ENCODE results near the gene OSMR. TPM values are rescaled to one million over a fixed set of nuclear protein-coding genes. Genes with fewer than 3 reads are reported as not detected.

The OSMR gene
- total and polyA plus RNA-seq, 2 experiments from 2014 or later: 1.5 to 2.6 TPM

GRCh38 chr5:38899936-38900335 is 54.1 kb downstream of the OSMR start:
- Histone ChIP-seq H3K9me2 (ENCODE audit: insufficient read depth) (peaks cover 2% of the 10 kb centered on the region), H3F3A (replicated peaks; ENCODE audit: low read depth) (no peaks in the 10 kb centered on the region), H3K4me2 (no peak overlapping the region), H4K20me1 (replicated peaks; ENCODE audit: insufficient read depth) (no peaks in the 10 kb centered on the region), H3K27ac (ENCODE audit: low read depth) (no peak overlapping the region), H2AFZ (no peak overlapping the region), H3K4me1 (ENCODE audit: insufficient read depth) (no peaks in the 10 kb centered on the region), H3K36me3 (ENCODE audit: insufficient read depth) (peaks cover 6% of the 10 kb centered on the region; the same call in 1 of the 2 replicates), H3K27me3 (ENCODE audit: insufficient read depth) (no peaks in the 10 kb centered on the region), H3K4me3 (no peak overlapping the region), H3K79me2 (replicated peaks; ENCODE audit: insufficient read depth) (no peaks in the 10 kb centered on the region)
- Mint-ChIP-seq H3K4me1 (no peaks in the 10 kb centered on the region; the same call in 2 of the 3 replicates), H3K27me3 (ENCODE audit: insufficient read depth, low read depth, poor library complexity) (peaks cover 4% of the 10 kb centered on the region), H3K9me3 (peaks cover 10% of the 10 kb centered on the region), H3K4me3 (no peak overlapping the region), H3K36me3 (ENCODE audit: low read depth) (peaks cover 9% of the 10 kb centered on the region; the same call in 1 of the 3 replicates), H3K27ac (no peak overlapping the region)
- TF ChIP-seq CTCF (conservative IDR thresholded peaks at IDR 0.05; ENCODE audit: low read depth in 2 of 2) (peak; percentile 8 to 19; a peak in 2 of 4 replicates), ZNF331 (CRISPR knock-in tag; IDR thresholded peaks at IDR 0.05; ENCODE audit: low read depth) (no peak)
- ATAC-seq (peak; percentile 77), DNase-seq (ENCODE audit: low spot score) (peak; percentile 32)

- Histone ChIP-seq H3K27ac (ENCODE audit: low read depth) (no peak overlapping the region), H3K9me2 (ENCODE audit: insufficient read depth) (peaks cover 7% of the 10 kb centered on the region), H3K27me3 (ENCODE audit: insufficient read depth) (no peaks in the 10 kb centered on the region), H3K4me1 (ENCODE audit: insufficient read depth) (no peaks in the 10 kb centered on the region), H3K4me3 (no peak overlapping the region), H2AFZ (no peak overlapping the region), H3K36me3 (ENCODE audit: insufficient read depth) (no peaks in the 10 kb centered on the region), H3K4me2 (no peak overlapping the region), H3F3A (replicated peaks; ENCODE audit: low read depth) (no peaks in the 10 kb centered on the region), H4K20me1 (replicated peaks; ENCODE audit: insufficient read depth) (no peaks in the 10 kb centered on the region), H3K79me2 (replicated peaks; ENCODE audit: insufficient read depth) (no peaks in the 10 kb centered on the region)
- Mint-ChIP-seq H3K27me3 (ENCODE audit: insufficient read depth, low read depth, poor library complexity) (no peaks in the 10 kb centered on the region), H3K4me1 (no peaks in the 10 kb centered on the region; the same call in 2 of the 3 replicates), H3K27ac (no peak overlapping the region), H3K36me3 (ENCODE audit: low read depth) (peaks cover 17% of the 10 kb centered on the region; the same call in 2 of the 3 replicates), H3K9me3 (peaks cover 23% of the 10 kb centered on the region), H3K4me3 (no peak overlapping the region)
- DNase-seq (ENCODE audit: low spot score) (no peak), ATAC-seq (no peak)
- TF ChIP-seq ETS1 (IDR thresholded peaks at IDR 0.05) (no peak), EZH2phosphoT487 (IDR thresholded peaks at IDR 0.05; ENCODE audit: unreplicated experiment) (no peak), CTCF (conservative IDR thresholded peaks at IDR 0.05; ENCODE audit: low read depth in 2 of 2) (no peak), EZH2 (IDR thresholded peaks at IDR 0.05; ENCODE audit: low read depth, unreplicated experiment) (no peak), CREB1 (CRISPR knock-in tag; IDR thresholded peaks at IDR 0.05; ENCODE audit: low read depth) (no peak), REST (IDR thresholded peaks at IDR 0.05; ENCODE audit: unreplicated experiment) (no peak), POLR2AphosphoS5 (IDR thresholded peaks at IDR 0.05; ENCODE audit: low read depth) (no peak), JUNB (IDR thresholded peaks at IDR 0.05; ENCODE audit: unreplicated experiment) (no peak), STAT1 (IDR thresholded peaks at IDR 0.05; ENCODE audit: unreplicated experiment) (no peak), ZNF331 (CRISPR knock-in tag; IDR thresholded peaks at IDR 0.05; ENCODE audit: low read depth) (no peak)
Measured at GRCh38 chr5:38905516-38905915, 59.7 kb downstream of the OSMR start.

All from GM23338 (cell line).